Spleen (tissue), 7 donors: ENCODE results near the gene TEAD1.

Source experiments
- POLR2AphosphoS5 ChIP-seq, 3 donors: sonication (generic); formaldehyde crosslinking; IDR thresholded peaks; one replicate each; pipeline ENCODE4 v1.5.1; 2017; ENCODE audit warnings: antibody characterized with exemption in 3 of 3
- TF ChIP-seq, protein P1 (sequence below), 11 experiments: fragments of 200-600 bp in 7 of 11; fragments of 450-650 bp in 4 of 11; sonication (generic) in 4 of 11; IDR thresholded peaks in 8 of 11; conservative IDR thresholded peaks in 3 of 11; 1 replicate in 7 of 11; 2 replicates in 4 of 11; pipeline versions ENCODE4 v1.4.0 to v1.8.0; 2016 to 2021; ENCODE audit warnings: antibody characterized with exemption in 11 of 11, inconsistent platforms in 4 of 11, mild to moderate bottlenecking in 1 of 11
- donor health status: DM: no; HTN: no; CAD: no; lungs with moderate emphysema.
- donor health status: DM: no; HTN: no; CAD: no.
- donor health status: DM: no; HTN: no; CAD: no.

DNA sequence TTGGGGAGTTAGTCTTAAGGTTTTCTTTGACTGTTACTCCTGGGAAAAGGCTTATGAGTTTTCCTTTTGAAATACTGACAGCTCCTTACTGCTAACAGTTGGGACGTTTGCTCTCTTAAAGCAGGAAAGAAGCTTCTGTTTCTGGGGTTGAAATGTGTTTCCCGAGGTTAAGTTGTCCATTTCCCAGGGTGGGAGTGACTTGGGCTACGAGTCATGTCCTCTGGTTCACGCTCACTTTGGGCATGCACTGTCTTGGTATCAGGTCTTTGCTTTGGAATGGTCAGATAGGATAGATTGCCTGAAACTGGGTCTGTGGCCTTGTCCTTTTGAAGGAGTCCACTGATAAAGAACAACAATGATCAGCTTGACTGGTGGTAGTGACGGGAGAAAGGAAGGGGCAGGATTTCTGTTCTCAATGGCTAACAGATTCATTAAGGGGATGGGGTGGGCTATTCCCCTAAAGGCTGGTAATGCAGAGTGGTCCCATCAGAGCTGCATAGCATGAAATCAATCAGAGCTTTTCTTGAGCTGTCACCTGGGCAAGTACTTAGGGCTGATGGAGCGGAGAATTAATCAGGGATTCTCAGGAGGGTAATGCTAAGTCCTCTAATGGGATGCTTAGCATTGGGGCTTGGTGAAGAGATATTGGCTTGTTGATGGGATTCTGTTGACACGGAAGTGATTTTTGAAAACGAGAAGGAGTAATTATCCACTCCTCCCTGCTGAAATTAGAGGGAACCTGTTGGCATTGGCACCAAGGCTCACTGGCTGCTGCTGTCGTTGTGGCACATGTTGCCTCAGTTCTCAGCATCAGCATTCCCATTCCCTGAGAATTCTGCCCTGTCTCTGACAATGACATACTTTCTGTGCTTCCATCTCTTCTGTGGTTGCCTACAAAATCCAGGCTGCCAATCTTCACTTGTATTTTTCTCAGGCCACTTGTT, 81.6 kb downstream of the TEAD1 start:
- TF ChIP-seq, protein P1, sequence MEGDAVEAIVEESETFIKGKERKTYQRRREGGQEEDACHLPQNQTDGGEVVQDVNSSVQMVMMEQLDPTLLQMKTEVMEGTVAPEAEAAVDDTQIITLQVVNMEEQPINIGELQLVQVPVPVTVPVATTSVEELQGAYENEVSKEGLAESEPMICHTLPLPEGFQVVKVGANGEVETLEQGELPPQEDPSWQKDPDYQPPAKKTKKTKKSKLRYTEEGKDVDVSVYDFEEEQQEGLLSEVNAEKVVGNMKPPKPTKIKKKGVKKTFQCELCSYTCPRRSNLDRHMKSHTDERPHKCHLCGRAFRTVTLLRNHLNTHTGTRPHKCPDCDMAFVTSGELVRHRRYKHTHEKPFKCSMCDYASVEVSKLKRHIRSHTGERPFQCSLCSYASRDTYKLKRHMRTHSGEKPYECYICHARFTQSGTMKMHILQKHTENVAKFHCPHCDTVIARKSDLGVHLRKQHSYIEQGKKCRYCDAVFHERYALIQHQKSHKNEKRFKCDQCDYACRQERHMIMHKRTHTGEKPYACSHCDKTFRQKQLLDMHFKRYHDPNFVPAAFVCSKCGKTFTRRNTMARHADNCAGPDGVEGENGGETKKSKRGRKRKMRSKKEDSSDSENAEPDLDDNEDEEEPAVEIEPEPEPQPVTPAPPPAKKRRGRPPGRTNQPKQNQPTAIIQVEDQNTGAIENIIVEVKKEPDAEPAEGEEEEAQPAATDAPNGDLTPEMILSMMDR (IDR thresholded peaks at IDR 0.05 in 8 of 11, conservative IDR thresholded peaks at IDR 0.05 in 3 of 11) = no peak
- no peak for TF ChIP-seq POLR2AphosphoS5 (IDR thresholded peaks at IDR 0.05)
